H1 (cell line): Measurements from ENCODE around the gene DLG1. TPM values are rescaled to one million over a fixed set of nuclear protein-coding genes. Genes with fewer than 3 reads are reported as not detected.

ENCODE experiments used
- CTCF ChIA-PET: fragments of 300-600 bp; sonication (Branson Sonifier 250); formaldehyde crosslinking; loops from one replicate; lab custom pipeline; 2021; ENCODE audit not compliant: partially characterized antibody; lab: Charles Lee
- POLR2A ChIA-PET: fragments of 300-600 bp; sonication (Branson Sonifier 250); formaldehyde crosslinking; loops from one replicate; lab custom pipeline; 2021; ENCODE audit warnings: inconsistent platforms; ENCODE audit not compliant: partially characterized antibody; lab: Charles Lee
- DNase-seq, 2 experiments: peaks; one replicate each; pipeline versions ENCODE4 v3.0.0 to v3.0.0-alpha.2; 2010 to 2022; ENCODE audit warnings: low spot score in 2 of 2, low read depth in 1 of 2, mixed read lengths in 1 of 2
- FAIRE-seq: peaks from 2 replicates; lab custom pipeline; 2011; peaks lifted over from hg19 to GRCh38; lab: Jason Lieb, UNC
- H2AFZ ChIP-seq: 2 replicates; pipeline ENCODE4 v1.8.1; 2012; ENCODE audit warnings: low read length, inconsistent platforms
- H2AK5ac ChIP-seq: 2 replicates; pipeline ENCODE4 v1.6.1; 2013; ENCODE audit warnings: low read depth, low read length
- H2BK120ac ChIP-seq: replicated peaks from 2 replicates; pipeline ENCODE3; 2013; ENCODE audit warnings: low read depth, low read length, inconsistent platforms
- H2BK12ac ChIP-seq: 2 replicates; pipeline ENCODE4 v1.6.1; 2013; ENCODE audit warnings: low read depth, low read length
- H2BK15ac ChIP-seq: 2 replicates; pipeline ENCODE4 v1.6.1; 2013; ENCODE audit warnings: low read length
- H2BK20ac ChIP-seq: 2 replicates; pipeline ENCODE4 v1.6.1; 2013; ENCODE audit warnings: low read length
- H2BK5ac ChIP-seq: 2 replicates; pipeline ENCODE4 v1.6.1; 2013; ENCODE audit warnings: low read depth, low read length
- H3K14ac ChIP-seq: 2 replicates; pipeline ENCODE4 v1.6.1; 2013; ENCODE audit warnings: inconsistent platforms; ENCODE audit not compliant: insufficient read length
- H3K18ac ChIP-seq: 2 replicates; pipeline ENCODE4 v1.6.1; 2013; ENCODE audit warnings: low read length; ENCODE audit errors: extremely low read depth
- H3K23ac ChIP-seq: 2 replicates; pipeline ENCODE4 v1.6.1; 2013; ENCODE audit warnings: inconsistent platforms; ENCODE audit not compliant: insufficient read length
- H3K23me2 ChIP-seq: 2 replicates; pipeline ENCODE4 v1.6.1; 2013; ENCODE audit warnings: low read depth, low read length
- H3K27ac ChIP-seq: 2 replicates; pipeline ENCODE4 v1.6.1; 2011; ENCODE audit warnings: low read depth, low read length, inconsistent platforms
- H3K27me3 ChIP-seq, 4 experiments: replicated peaks in 1 of 4; 1 replicate in 1 of 4; 2 replicates in 3 of 4; pipeline versions ENCODE4 v1.6.1 to v1.8.1; 2011 to 2013; ENCODE audit warnings: low read length in 3 of 4, mild to moderate bottlenecking in 3 of 4, inconsistent platforms in 2 of 4, mixed read lengths in 2 of 4, moderate library complexity in 1 of 4; ENCODE audit not compliant: control insufficient read depth in 3 of 4, insufficient read depth in 3 of 4; ENCODE audit errors: extremely low read depth in 1 of 4
- H3K36me3 ChIP-seq, 4 experiments: 2 replicates each; pipeline versions ENCODE4 v1.6.1 to v1.8.1; 2011 to 2013; ENCODE audit warnings: mild to moderate bottlenecking in 4 of 4, low read length in 3 of 4, moderate library complexity in 2 of 4, control low read depth in 1 of 4, inconsistent platforms in 1 of 4; ENCODE audit not compliant: insufficient read depth in 4 of 4, control insufficient read depth in 2 of 4
- H3K4ac ChIP-seq: replicated peaks from 2 replicates; pipeline ENCODE3; 2013; ENCODE audit warnings: low read length, low read depth, mixed read lengths, inconsistent platforms; ENCODE audit not compliant: insufficient read length
- H3K4me1 ChIP-seq, 4 experiments: replicated peaks in 1 of 4; 1 replicate in 1 of 4; 2 replicates in 3 of 4; pipeline versions ENCODE4 v1.6.1 to v1.8.1; 2011 to 2013; ENCODE audit warnings: low read length in 3 of 4, inconsistent platforms in 2 of 4, mixed read lengths in 1 of 4; ENCODE audit not compliant: insufficient read depth in 4 of 4, control insufficient read depth in 3 of 4
- H3K4me2 ChIP-seq, 2 experiments: 2 replicates each; pipeline versions ENCODE4 v1.6.1 to v1.8.1; 2011 to 2013; ENCODE audit warnings: low read depth in 2 of 2, low read length in 2 of 2, control low read depth in 1 of 2, inconsistent platforms in 1 of 2, mild to moderate bottlenecking in 1 of 2; ENCODE audit not compliant: insufficient read depth in 1 of 2
- H3K4me3 ChIP-seq, 4 experiments: fragments of 200-600, 300-600 bp in 1 of 4; sonication (generic), shearing (Covaris generic), sonication (Bioruptor Twin) in 1 of 4; 2 replicates each; pipeline versions ENCODE4 v1.5.1 to v1.8.1; 2011 to 2016; ENCODE audit warnings: low read length in 4 of 4, low read depth in 3 of 4, control low read depth in 2 of 4, inconsistent platforms in 2 of 4, mild to moderate bottlenecking in 2 of 4, mixed read lengths in 1 of 4, moderate library complexity in 1 of 4; ENCODE audit not compliant: insufficient read depth in 2 of 4; ENCODE audit errors: extremely low read depth in 1 of 4
- H3K56ac ChIP-seq: replicated peaks from 2 replicates; pipeline ENCODE3; 2013; ENCODE audit warnings: low read depth, mild to moderate bottlenecking, mixed read lengths, low read length, inconsistent platforms; ENCODE audit not compliant: insufficient read length
- H3K79me1 ChIP-seq: 2 replicates; pipeline ENCODE4 v1.6.1; 2013; ENCODE audit warnings: low read depth, low read length, control low read depth
- H3K79me2 ChIP-seq, 2 experiments: 2 replicates each; pipeline versions ENCODE4 v1.6.1 to v1.8.1; 2012 to 2013; ENCODE audit warnings: low read length in 2 of 2, mild to moderate bottlenecking in 2 of 2, inconsistent platforms in 1 of 2; ENCODE audit not compliant: insufficient read depth in 2 of 2, control insufficient read depth in 1 of 2
- H3K9ac ChIP-seq, 4 experiments: replicated peaks in 1 of 4; 1 replicate in 1 of 4; 2 replicates in 3 of 4; pipeline versions ENCODE4 v1.6.1 to v1.8.1; 2011 to 2013; ENCODE audit warnings: low read depth in 3 of 4, low read length in 3 of 4, control low read depth in 2 of 4, mild to moderate bottlenecking in 2 of 4, moderate library complexity in 2 of 4, inconsistent platforms in 1 of 4; ENCODE audit errors: extremely low read depth in 1 of 4
- H3K9me3 ChIP-seq, 2 experiments: 2 replicates each; pipeline versions ENCODE4 v1.6.1 to v1.8.1; 2012 to 2013; ENCODE audit warnings: mild to moderate bottlenecking in 2 of 2, moderate library complexity in 2 of 2, control low read depth in 1 of 2, inconsistent platforms in 1 of 2, low read depth in 1 of 2, low read length in 1 of 2, mixed read lengths in 1 of 2; ENCODE audit not compliant: insufficient read depth in 2 of 2
- H4K20me1 ChIP-seq, 2 experiments: replicated peaks in 1 of 2; 2 replicates each; pipeline versions ENCODE3 to v1.8.1; 2011 to 2013; ENCODE audit warnings: inconsistent platforms in 2 of 2, low read length in 2 of 2, mild to moderate bottlenecking in 1 of 2; ENCODE audit not compliant: insufficient read depth in 2 of 2, control insufficient read depth in 1 of 2
- H4K5ac ChIP-seq: 2 replicates; pipeline ENCODE4 v1.6.1; 2013; ENCODE audit warnings: low read length, low read depth, mixed read lengths, inconsistent platforms; ENCODE audit not compliant: insufficient read length
- H4K8ac ChIP-seq: 2 replicates; pipeline ENCODE4 v1.8.0; 2013; ENCODE audit warnings: mild to moderate bottlenecking, moderate library complexity, low read length, inconsistent platforms; ENCODE audit not compliant: insufficient read depth; ENCODE audit errors: extremely low read depth
- H4K91ac ChIP-seq: replicated peaks from 2 replicates; pipeline ENCODE3; 2013; ENCODE audit warnings: low read length, mixed read lengths, inconsistent platforms; ENCODE audit not compliant: insufficient read length
- CBX8 ChIP-seq: fragments of 300-800, 300-1000 bp; sonication (generic); IDR thresholded peaks from 2 replicates; pipeline ENCODE4 v1.7.1; 2016; ENCODE audit warnings: low read depth, low read length, borderline replicate concordance
- CEBPB ChIP-seq: IDR thresholded peaks from 2 replicates; pipeline ENCODE4 v1.6.1; 2012; ENCODE audit warnings: low read depth, low read length
- CHD2 ChIP-seq: IDR thresholded peaks from 2 replicates; pipeline ENCODE4 v1.6.1; 2012; ENCODE audit warnings: low read length, improper control_type of control experiment
- EGR1 ChIP-seq: IDR thresholded peaks from 2 replicates; pipeline ENCODE4 v1.6.1; 2011; ENCODE audit warnings: low read depth, low read length, borderline replicate concordance
- FOSL1 ChIP-seq: IDR thresholded peaks from 2 replicates; pipeline ENCODE4 v1.6.1; 2011; ENCODE audit warnings: mild to moderate bottlenecking, low read depth, low read length, moderate library complexity; ENCODE audit not compliant: insufficient read depth
- HDAC2 ChIP-seq, 2 experiments: fragments of 300-600 bp in 1 of 2; sonication (generic) in 1 of 2; IDR thresholded peaks; 2 replicates each; pipeline ENCODE4 v1.6.1; 2011 to 2012; ENCODE audit warnings: low read depth in 2 of 2, low read length in 2 of 2, mild to moderate bottlenecking in 2 of 2, moderate library complexity in 2 of 2, borderline replicate concordance in 1 of 2, inconsistent platforms in 1 of 2
- JUND ChIP-seq: IDR thresholded peaks from 2 replicates; pipeline ENCODE4 v1.6.1; 2011; ENCODE audit warnings: mild to moderate bottlenecking, improper control_type of control experiment, low read length
- MAX ChIP-seq: IDR thresholded peaks from 2 replicates; pipeline ENCODE4 v1.6.1; 2012; ENCODE audit warnings: inconsistent platforms
- NANOG ChIP-seq: IDR thresholded peaks from 2 replicates; pipeline ENCODE4 v1.6.1; 2011; ENCODE audit warnings: low read length, low read depth, mild to moderate bottlenecking, inconsistent platforms; ENCODE audit not compliant: insufficient read depth, poor library complexity, severe bottlenecking
- PHF8 ChIP-seq: fragments of 200-600 bp; sonication (generic); conservative IDR thresholded peaks from 2 replicates; pipeline ENCODE4 v1.7.1; 2012; ENCODE audit warnings: low read depth, mild to moderate bottlenecking, inconsistent platforms, low read length, moderate library complexity
- SIRT6 ChIP-seq: IDR thresholded peaks from one replicate; pipeline ENCODE4 v1.7.1; 2012; ENCODE audit warnings: low read length, inconsistent platforms
- TCF12 ChIP-seq: IDR thresholded peaks from 2 replicates; pipeline ENCODE4 v1.6.1; 2011; ENCODE audit warnings: low read depth, mild to moderate bottlenecking, low read length
- ZNF274 ChIP-seq: IDR thresholded peaks from 2 replicates; pipeline ENCODE4 v1.7.0; 2012; ENCODE audit warnings: low read length, borderline replicate concordance; ENCODE audit errors: extremely low read depth
- WGBS, 2 experiments: shearing (Covaris generic) in 1 of 2; methylation state at CpG; one replicate each; pipeline versions ENCODE4 v1.1.6 to v1.1.7; 2013 to 2015; ENCODE audit warnings: low lambda C conversion rate in 2 of 2, mixed read lengths in 2 of 2, inconsistent platforms in 1 of 2, low coverage in 1 of 2, missing lambda C conversion rate in 1 of 2; ENCODE audit not compliant: insufficient replicate concordance in 2 of 2, insufficient coverage in 1 of 2, insufficient read length in 1 of 2; ENCODE audit errors: extremely low coverage in 1 of 2, missing lambda C conversion rate in 1 of 2; 5-methylcytosine and 5-hydroxymethylcytosine counted together
- polyA plus RNA-seq, 7 experiments: library from polyadenylated mRNA; depleted of rRNA in 3 of 7; stranded (reverse) in 5 of 7; unstranded in 2 of 7; fragments of >200 nt in 5 of 7; fragments of 200-250 nt in 2 of 7; gene quantifications; 1 replicate in 5 of 7; 2 replicates in 1 of 7; 4 replicates in 1 of 7; pipeline versions ENCODE4 v1.2.1 to v1.2.3, GENCODE V29; 2011 to 2013; ENCODE audit warnings: missing spikeins in 2 of 7, mixed read lengths in 2 of 7
- total RNA-seq: library from RNA; stranded (reverse); fragmentation: NEBNext Ultra II Directional; extraction: Animal tissue kit (Norgen Biotek cat#: 25700); gene quantifications from 2 replicates; pipeline ENCODE4 v1.2.1, GENCODE V29; 2021

DLG1 gene
- total and polyA plus RNA-seq, 2 of the 8 experiments (the other 6 are each of a cell fraction or from before 2014, with no cell fraction given), result 13.4 to 78.8 TPM

DNA sequence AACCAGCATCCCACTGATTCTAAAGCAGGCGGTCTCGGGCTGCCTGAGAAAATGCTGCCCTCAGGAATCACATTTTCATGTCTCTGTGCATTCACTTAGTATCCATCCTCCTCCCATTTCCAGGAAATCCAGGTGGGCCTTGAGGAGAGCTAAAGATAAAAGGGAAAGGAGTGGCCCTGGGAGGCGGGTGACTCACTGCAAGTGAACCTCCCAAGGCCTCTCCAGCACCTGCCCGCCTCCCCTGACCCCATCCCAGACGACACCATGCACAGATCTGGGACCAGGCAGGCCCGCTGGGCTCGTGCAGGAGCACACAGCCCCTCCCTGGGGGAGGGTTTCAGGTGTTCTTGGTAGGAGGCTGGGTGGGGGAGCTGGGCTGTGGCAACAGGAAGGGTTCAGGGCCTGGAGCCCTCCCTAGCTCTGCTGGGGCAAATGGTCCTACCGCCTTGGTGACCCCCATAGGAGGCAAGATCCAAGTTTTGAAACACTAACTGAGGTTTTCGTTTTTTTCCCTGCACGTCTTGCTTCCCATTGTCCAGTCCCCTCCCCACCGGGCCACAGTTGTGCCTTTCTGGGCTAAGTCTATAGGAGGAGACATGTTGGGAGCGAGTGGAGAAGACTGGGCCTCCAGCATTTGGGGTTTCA lies 291.0 kb downstream of the DLG1 start:
- Histone ChIP-seq H3K4me3 (no peak overlapping the region), H2AFZ (no peak overlapping the region), H2BK15ac (no peak overlapping the region), H3K27ac (no peak overlapping the region), H2BK5ac (no peak overlapping the region), H3K4ac (no peak overlapping the region), H3K4me1 (peaks cover 3 to 10% (median 6%) of the 10 kb centered on the region in 4 experiments), H4K91ac (no peak overlapping the region), H3K56ac (no peak overlapping the region), H4K20me1 (no peaks in the 10 kb centered on the region), H3K14ac (no peak overlapping the region), H3K23ac (no peak overlapping the region), H3K27me3 (peaks cover 0 to 17% (median 15%) of the 10 kb centered on the region in 4 experiments; a peak in 6 of 7 replicates), H3K4me2 (no peak overlapping the region), H3K79me1 (no peaks in the 10 kb centered on the region), H4K5ac (no peak overlapping the region), H3K18ac (no peak overlapping the region), H4K8ac (no peak overlapping the region), H3K79me2 (no peaks in the 10 kb centered on the region), H3K23me2 (peaks cover 6% of the 10 kb centered on the region), H3K9me3 (no peaks in the 10 kb centered on the region), H2BK20ac (no peak overlapping the region), H2AK5ac (no peak overlapping the region), H3K9ac (no peak overlapping the region), H2BK12ac (no peak overlapping the region), H2BK120ac (no peak overlapping the region), H3K36me3 (no peaks in the 10 kb centered on the region)
- DNase-seq (no peak), FAIRE-seq (no peak)
- CTCF ChIA-PET, result interaction anchor here (0.8 to 19.7 kb wide), 6 partner anchors 8 to 505 kb away, joined by 3 to 245 read pairs (median 3); partner anchors contain the start of gene MELTF
- WGBS, 2 experiments, result 80% methylated on average over 11 of the region's 12 CpGs; no CpG with 5 or more reads in 1 of the 2 experiments
- POLR2A ChIA-PET, result interaction anchor here (1.3 to 2.0 kb wide), 4 partner anchors 12 to 23 kb away, joined by 3 to 5 read pairs (median 4); no protein-coding TSS in a partner anchor
- TF ChIP-seq MAX (no peak), PHF8 (no peak), EGR1 (no peak), FOSL1 (no peak), JUND (no peak), HDAC2 (IDR thresholded peaks at IDR 0.05; ENCODE audit: borderline replicate concordance in 1 of 2, low read depth in 2 of 2, low read length in 2 of 2) (no peak), CEBPB (no peak), CHD2 (no peak), SIRT6 (no peak), ZNF274 (no peak), CBX8 (no peak), NANOG (no peak), TCF12 (no peak)
